Measurements from ENCODE around the gene ADCY5.

The ADCY5 gene

GRCh38 chr3:123385981-123386380 lies 62.9 kb downstream of the ADCY5 start:
- no peak for DNase-seq (ENCODE audit: low read depth)

GRCh38 chr3:123385499-123385898 lies 63.4 kb downstream of the ADCY5 start:
- DNase-seq (ENCODE audit: low read depth): no peak

GRCh38 chr3:123385001-123385401 lies 63.9 kb downstream of the ADCY5 start:
- DNase-seq (ENCODE audit: low read depth): no peak

- DNase-seq (ENCODE audit: low read depth): no peak
Observed at GRCh38 chr3:123384256-123384655, 64.6 kb downstream of the ADCY5 start.

GRCh38 chr3:123383091-123384053 lies 65.5 kb downstream of the ADCY5 start:
- no peak for DNase-seq (ENCODE audit: low read depth)

- DNase-seq (ENCODE audit: low read depth): no peak
Observed at GRCh38 chr3:123380261-123380660, 68.6 kb downstream of the ADCY5 start.

DNA sequence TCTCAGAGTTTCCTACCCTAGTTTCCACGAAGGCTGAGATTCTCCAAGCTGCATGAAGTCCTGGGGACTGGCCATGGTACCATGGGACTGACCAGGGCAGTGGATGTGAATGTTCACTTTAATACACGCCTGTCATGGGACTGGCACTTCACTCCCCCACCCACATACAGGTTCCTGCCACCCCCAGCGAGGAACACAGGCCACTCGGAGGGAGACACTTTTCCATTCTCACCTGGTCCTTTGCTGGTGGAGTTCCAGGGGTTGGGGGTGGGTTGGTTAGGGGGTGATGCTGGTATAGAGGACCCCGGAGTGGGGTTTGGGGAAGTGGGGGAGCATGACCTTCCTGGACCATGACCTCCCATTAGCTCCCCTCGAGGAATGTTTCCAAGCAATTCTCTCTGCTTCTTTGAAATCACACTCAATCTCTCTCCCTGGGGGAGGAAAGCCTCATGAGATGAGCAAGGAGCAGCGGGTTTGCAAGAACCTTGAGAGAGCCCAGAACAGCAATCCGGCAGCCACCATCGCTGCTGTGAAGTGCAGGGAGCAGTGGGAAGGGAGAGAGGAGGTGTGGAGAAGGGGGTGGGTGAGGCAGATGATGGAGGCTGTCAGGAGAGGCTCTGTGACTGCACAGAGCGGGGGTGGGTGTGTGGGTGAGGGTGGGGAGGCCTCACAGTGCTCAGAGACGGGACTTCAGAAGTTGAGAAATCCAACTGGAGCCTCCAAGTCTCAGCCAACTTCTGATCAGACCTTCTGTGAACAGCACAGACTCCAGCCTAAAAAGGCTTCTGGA lies 69.7 kb downstream of the ADCY5 start:
- no peak for DNase-seq (ENCODE audit: low read depth)

DNA sequence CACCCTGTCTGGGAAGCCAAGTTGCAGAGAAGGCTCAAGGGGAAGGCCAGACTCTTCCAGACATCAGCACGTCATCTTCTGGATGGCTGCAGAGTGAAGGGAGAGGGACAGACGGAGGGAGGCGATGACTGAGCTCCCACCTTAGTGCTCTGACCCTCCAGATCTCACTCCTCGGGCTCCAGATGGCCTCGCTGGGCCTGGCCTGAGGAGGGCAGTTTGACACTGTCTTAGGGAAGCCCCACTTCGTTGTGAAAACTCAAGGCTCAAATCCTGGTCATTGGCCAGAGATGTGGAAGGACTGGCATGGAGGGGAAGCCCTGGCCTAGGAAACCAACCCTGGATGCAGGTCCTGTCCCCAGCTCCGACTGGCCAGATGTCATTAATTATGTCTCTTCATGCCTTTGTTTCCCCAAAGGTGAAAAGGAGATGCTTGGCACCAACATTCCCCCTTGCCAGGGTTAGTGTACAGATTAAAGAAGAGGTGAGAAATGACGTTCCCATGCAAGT lies 70.4 kb downstream of the ADCY5 start:
- no peak for DNase-seq (ENCODE audit: low read depth)

GRCh38 chr3:123377243-123377740 lies 71.6 kb downstream of the ADCY5 start:
- no peak for DNase-seq (ENCODE audit: low read depth)

- no peak for DNase-seq (ENCODE audit: low read depth)
Observed at GRCh38 chr3:123376451-123377242, 72.2 kb downstream of the ADCY5 start.

- no peak for DNase-seq (ENCODE audit: low read depth)
Observed at GRCh38 chr3:123375014-123375940, 73.6 kb downstream of the ADCY5 start.

GRCh38 chr3:123374016-123374415 lies 74.9 kb downstream of the ADCY5 start:
- DNase-seq (ENCODE audit: low read depth): no peak

GRCh38 chr3:123373474-123373987 lies 75.4 kb downstream of the ADCY5 start:
- DNase-seq (ENCODE audit: low read depth): no peak

- DNase-seq (ENCODE audit: low read depth): no peak
Observed at GRCh38 chr3:123372686-123373473, 76.0 kb downstream of the ADCY5 start.

- no peak for DNase-seq (ENCODE audit: low read depth)
Observed at GRCh38 chr3:123371859-123372685, 76.8 kb downstream of the ADCY5 start.

GRCh38 chr3:123371426-123371825 lies 77.5 kb downstream of the ADCY5 start:
- DNase-seq (ENCODE audit: low read depth): no peak

GRCh38 chr3:123370819-123371218 lies 78.1 kb downstream of the ADCY5 start:
- DNase-seq (ENCODE audit: low read depth): no peak

DNA sequence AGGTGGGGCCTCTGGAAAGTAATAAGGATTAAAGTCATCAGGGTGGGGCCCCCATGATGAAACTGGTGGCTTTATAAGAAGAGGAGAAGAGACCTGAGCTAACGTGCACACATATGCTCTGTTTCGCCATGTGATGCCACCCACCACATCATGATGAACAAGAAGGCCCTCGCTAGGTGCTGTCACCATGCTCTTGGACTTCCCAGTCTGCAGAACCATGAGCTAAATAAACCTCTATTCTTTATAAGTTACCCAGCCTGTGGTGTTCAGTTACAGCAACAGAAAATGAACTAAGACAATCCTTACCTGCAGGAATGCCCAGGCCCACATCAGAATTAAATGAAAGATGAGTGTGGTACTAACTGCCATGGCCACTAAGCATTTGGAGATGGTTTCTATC lies 79.8 kb downstream of the ADCY5 start:
- DNase-seq (ENCODE audit: low read depth): no peak
